HUES48 (cell line): ENCODE data around the gene ZER1.
A peak's percentile ranks its signal among the peaks of the same experiment; 100 is the strongest.
"Not testable (repeated sequence)": the region's sequence is repeated elsewhere in the genome, so short reads cannot be mapped to it uniquely, and the experiment has no call there.

Source experiments
- H3K27ac ChIP-seq: one replicate; pipeline ENCODE4 v1.7.0; 2013; ENCODE audit warnings: low read depth, low read length, inconsistent platforms
- H3K27me3 ChIP-seq: 2 replicates; pipeline ENCODE4 v1.6.1; 2013; ENCODE audit warnings: mild to moderate bottlenecking, low read length; ENCODE audit not compliant: control insufficient read depth, insufficient read depth
- H3K36me3 ChIP-seq: 2 replicates; pipeline ENCODE4 v1.6.1; 2013; ENCODE audit warnings: low read length; ENCODE audit not compliant: control insufficient read depth, insufficient read depth
- H3K4me1 ChIP-seq: 2 replicates; pipeline ENCODE4 v1.6.1; 2013; ENCODE audit warnings: mild to moderate bottlenecking, low read length; ENCODE audit not compliant: control insufficient read depth, insufficient read depth
- H3K4me3 ChIP-seq: 2 replicates; pipeline ENCODE4 v1.5.1; 2013; ENCODE audit warnings: mild to moderate bottlenecking, low read depth, low read length
- H3K9ac ChIP-seq: 2 replicates; pipeline ENCODE4 v1.6.1; 2013; ENCODE audit warnings: mild to moderate bottlenecking, low read depth, low read length, moderate library complexity
- H3K9me3 ChIP-seq: 2 replicates; pipeline ENCODE4 v1.6.1; 2013; ENCODE audit warnings: low read length; ENCODE audit not compliant: control insufficient read depth, insufficient read depth

The ZER1 gene

DNA sequence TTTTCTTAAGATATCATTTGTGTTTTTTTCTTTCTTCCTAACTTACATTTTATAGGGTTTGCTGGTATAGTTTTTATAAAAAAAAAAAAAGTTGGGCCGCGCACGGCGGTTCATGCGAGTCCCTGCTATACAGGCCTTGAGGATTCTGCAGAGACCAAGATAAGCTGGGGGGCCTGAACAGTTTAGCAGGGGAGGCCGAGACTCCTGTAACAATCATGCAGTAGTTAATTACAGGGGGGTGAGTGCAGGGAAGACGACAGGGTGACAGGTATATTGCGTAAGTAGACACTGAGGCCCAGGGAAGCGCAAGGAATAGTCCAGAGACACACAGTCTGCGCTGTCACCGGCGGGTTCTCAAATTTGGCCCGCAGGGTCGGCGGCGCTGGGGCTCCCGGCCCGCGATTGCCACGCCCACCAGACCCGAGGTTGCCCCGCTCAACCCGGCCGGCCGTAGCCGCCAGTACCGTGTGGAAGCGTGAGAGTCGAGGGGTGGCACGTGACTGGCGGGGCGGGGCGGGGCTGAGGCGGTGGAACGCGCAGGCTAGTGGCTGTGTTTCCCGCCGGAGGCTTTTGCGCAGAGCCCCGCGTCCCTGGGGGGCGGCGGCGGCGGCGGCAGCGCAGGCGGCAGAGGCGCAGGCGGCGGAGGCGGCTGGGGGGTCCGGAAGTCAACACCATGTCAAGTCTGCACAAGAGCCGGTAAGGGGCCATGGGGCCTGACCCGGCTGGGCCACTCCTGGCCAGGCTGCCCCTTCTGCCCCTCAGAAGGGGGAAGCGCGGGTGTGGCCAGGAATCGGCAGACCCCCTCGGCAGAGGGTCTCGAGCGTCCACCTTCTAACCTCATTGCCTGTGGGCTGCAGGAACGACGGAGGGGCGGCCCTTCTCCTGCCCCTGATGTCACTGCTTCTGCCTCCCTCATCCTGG lies 15.2 kb upstream of the ZER1 start, which contains the start of gene TBC1D13:
TSS of gene TBC1D13 (plus strand) at position 573 of the 921 bp plus-strand sequence. CDS start at position 674, 101 bp downstream.
- H3K9ac ChIP-seq, result peak within 1 kb of the TSS; percentile 64
- H3K36me3 ChIP-seq, result peaks cover 18% of the 10 kb centered on the region
- peaks cover 5% of the 10 kb centered on the region for H3K4me1 ChIP-seq
- H3K9me3 ChIP-seq, result no peaks in the 10 kb centered on the region
- peak within 1 kb of the TSS; percentile 85 for H3K4me3 ChIP-seq
- peak within 1 kb of the TSS; percentile 78 for H3K27ac ChIP-seq
- H3K27me3 ChIP-seq, result no peaks in the 10 kb centered on the region

DNA sequence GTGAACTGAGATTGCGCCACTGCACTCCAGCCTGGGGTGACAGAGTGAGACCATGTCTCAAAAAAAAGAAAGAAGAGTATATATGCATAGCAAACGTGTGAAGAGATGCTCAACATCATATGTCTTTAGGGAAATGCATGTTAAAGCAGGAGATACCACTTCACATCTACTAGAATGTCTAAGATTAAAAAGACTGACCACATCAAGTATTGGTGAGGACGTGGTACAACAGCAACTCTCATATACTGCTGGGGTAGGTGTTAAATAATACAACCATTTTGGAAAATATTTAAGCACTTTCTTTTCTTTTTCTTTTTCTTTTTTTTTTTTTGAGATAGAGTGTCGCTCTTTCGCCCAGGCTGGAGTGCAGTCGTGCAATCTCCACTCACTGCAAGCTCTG lies 13.7 kb upstream of the ZER1 start:
- Histone ChIP-seq H3K4me1 (peaks cover 5% of the 10 kb centered on the region), H3K9ac (no peak overlapping the region), H3K27me3 (no peaks in the 10 kb centered on the region), H3K4me3 (no peak overlapping the region), H3K36me3 (peaks cover 4% of the 10 kb centered on the region), H3K27ac (no peak overlapping the region), H3K9me3 (no peaks in the 10 kb centered on the region)

DNA sequence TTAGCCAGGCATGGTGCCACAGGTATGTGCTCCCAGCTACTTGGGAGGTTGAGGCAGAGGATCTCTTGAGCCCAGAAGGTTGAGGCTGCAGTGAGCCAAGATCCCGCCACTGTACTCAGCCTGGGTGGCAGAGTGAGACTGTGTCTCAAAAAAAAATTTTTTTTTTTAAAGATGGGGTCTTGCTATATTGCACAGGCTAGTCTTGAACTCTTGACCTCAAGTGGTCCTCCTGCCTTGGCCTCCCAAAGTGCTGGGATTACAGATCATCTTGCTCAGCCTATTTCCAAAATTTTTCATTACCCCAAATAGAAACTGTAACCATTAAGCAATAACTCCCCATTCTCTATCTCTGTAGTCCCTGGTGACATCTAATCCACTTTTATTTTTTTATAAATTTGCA lies 10.9 kb upstream of the ZER1 start:
- Histone ChIP-seq H3K4me3 (no peak overlapping the region), H3K4me1 (no peaks in the 10 kb centered on the region; the same call in 1 of the 2 replicates), H3K27ac (no peak overlapping the region), H3K36me3 (no peaks in the 10 kb centered on the region), H3K9me3 (no peaks in the 10 kb centered on the region), H3K27me3 (no peaks in the 10 kb centered on the region), H3K9ac (no peak overlapping the region)

DNA sequence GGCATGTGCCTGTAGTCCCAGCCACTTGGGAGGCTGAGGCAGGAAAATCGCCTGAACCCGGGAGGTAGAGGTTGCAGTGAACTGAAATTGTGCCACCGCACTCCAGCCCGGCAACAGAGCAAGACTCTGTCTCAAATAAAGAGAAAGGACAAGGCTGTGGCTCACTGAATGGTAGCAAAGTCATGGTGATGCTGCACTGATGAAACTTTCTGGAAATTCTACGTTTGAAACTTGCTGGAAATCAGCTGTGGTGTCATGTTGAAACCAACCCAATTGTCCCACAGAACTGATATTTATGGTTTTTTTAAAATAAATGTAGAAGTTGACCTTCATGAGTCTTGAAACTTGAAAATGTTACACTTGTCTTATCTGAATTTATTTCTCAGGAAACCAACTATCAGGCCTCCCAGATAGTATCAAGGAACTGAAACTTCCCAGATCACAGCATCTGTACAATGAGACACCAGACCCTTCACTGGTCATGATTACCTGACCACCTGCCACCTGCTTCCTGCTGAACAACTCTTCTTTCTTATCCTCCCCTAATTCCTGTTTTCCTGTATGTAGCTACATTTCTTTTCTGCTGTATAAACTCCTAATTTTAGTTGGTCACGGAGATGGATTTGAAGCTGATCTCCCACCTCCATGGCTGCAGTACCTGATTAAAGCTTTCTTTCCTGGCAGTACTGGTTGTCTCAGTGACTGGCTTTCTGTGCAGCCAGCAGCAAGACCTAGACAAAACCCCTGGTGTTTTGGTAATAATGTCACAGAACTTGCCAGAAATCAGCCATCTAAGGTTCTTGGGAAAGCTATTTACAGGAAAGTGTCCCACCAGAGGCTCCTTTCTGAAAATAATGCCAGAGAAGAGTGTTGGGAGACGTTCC lies 9.7 kb upstream of the ZER1 start:
- Histone ChIP-seq H3K27me3 (no peaks in the 10 kb centered on the region), H3K9me3 (no peaks in the 10 kb centered on the region), H3K9ac (no peak overlapping the region), H3K4me1 (no peaks in the 10 kb centered on the region), H3K4me3 (no peak overlapping the region), H3K36me3 (no peaks in the 10 kb centered on the region), H3K27ac (no peak overlapping the region)

DNA sequence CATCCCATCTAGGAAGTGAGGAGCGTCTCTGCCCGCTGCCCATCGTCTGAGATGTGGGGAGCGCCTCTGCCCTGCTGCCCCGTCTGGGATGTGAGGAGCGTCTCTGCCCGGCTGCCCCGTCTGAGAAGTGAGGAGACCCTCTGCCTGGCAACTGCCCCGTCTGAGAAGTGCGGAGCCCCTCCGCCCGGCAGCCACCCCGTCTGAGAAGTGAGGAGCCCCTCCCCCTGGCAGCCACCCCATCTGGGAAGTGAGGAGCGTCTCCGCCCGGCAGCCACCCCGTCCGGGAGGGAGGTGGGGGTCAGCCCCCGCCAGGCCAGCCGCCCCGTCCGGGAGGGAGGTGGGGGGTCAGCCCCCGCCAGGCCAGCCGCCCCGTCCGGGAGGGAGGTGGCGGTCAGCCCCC lies 8.4 kb upstream of the ZER1 start:
- not testable (repeated sequence) for H3K9ac ChIP-seq, H3K4me1 ChIP-seq, H3K9me3 ChIP-seq, H3K4me3 ChIP-seq, H3K27me3 ChIP-seq, H3K27ac ChIP-seq, H3K36me3 ChIP-seq

DNA sequence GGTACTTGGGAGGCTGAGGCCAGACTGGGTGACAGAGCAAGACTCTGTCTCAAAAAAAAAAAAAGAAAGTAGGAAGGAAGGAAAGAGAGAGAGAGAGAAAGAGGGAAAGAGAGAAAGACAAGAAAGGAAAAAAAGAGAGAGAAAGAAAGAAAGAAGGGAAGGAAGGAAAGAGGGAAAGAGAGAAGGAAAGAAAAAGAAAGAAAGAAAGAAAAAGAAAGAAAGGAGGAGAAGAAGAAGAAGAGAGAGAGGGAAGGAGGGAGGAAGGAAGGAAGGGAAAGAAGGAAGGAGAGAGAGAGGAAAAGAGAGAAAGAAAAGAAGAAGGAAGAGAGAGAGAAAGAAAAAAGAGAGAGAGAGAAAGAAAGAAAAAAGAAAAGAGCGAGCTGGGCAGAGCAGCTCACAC lies 3.1 kb upstream of the ZER1 start:
- H3K4me3 ChIP-seq, result no peak overlapping the region
- no peak overlapping the region for H3K27ac ChIP-seq
- no peak overlapping the region for H3K9ac ChIP-seq
- no peaks in the 10 kb centered on the region for H3K27me3 ChIP-seq
- no peaks in the 10 kb centered on the region for H3K36me3 ChIP-seq
- no peaks in the 10 kb centered on the region for H3K9me3 ChIP-seq
- H3K4me1 ChIP-seq, result no peaks in the 10 kb centered on the region

DNA sequence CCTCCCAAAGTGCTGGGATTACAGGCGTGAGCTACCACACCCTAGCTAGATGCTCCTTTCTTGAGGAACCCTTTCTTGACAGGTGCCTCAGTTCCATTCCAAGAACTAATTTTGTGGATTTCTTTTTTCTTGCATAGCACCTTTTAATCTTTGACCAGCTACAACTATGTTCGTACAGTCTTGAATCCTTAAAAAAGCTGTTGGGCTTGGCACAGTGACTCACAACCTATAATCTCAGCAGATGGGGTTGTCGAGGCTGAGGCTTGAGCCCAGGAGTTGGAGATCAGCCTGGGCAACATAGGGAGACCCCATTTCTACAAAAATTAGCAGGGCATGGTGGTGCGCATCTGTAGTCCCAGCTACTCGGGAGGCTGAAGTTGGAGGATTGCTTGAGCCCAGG lies 1.3 kb upstream of the ZER1 start:
- Histone ChIP-seq H3K4me3 (no peak overlapping the region), H3K9me3 (no peaks in the 10 kb centered on the region), H3K27me3 (no peaks in the 10 kb centered on the region), H3K4me1 (no peaks in the 10 kb centered on the region), H3K27ac (no peak overlapping the region), H3K9ac (no peak overlapping the region), H3K36me3 (no peaks in the 10 kb centered on the region)

DNA sequence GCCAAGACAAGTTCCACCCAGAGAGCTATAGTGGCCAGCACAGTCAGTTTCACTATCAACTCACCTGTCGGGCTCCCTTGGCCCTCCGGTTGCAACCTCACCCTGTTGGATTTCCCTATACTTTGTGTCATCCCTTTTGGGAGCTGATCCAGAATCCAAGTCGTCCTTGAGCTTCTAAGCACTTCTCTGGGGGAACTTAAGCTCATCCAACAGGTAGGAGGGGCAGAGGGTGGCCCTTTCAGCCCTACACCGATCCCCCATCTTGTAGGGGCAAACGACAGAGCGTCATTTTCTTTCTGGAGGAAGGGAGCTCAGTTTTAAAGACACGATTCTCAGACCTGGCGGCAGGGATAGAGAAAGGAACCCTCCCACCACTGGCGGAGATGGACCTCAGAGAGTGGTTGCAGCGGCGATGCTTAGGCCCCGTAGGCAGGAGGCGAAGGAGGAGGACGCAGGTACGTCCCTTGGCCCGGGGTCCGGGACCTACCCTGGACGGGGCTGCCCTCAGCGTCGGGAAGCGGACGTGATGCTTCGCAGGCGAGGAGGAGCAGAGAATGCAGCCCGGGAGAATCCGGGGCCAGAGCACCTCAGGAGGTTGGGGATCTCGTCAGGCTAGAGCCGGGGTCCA lies 519 bp downstream of the ZER1 start:
- H3K27me3 ChIP-seq, result no peaks in the 10 kb centered on the region

DNA sequence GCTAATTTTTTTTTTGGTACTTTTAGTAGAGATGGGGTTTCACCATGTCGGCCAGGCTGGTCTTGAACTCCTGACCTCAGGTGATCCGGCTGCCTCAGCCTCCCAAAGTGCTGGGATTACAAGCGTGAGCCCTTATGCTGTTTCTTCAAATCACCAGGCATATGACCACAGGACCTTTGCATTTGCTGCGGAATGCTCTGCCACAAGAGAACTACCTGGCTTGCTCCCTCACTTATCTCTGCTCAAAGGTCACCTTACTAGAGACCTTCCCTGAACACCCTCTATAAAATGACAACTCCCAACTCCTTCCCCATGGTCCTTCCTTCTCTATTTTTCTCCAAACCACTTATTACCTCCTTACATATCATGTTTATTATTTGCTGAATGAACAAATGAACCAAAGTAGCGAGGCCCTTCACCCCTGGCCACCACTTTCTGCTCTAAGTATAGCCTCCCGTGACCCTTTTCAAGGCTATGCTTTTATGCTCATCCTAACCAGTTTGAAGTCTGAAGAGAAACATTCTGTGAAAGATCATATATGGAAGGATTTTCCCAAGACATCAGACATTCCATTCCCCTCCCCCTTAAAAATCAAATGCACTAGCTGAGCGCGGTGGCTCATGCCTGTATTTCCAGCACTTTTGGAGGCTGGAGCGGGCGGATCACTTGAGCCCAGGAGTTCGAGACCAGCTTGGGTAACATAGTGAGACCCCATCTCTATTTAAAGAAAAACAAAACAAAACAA lies 1.3 kb downstream of the ZER1 start:
- peak overlapping the region; percentile 94 for H3K27ac ChIP-seq
- H3K27me3 ChIP-seq, result no peaks in the 10 kb centered on the region
- H3K4me3 ChIP-seq, result peak overlapping the region; percentile 85
- peaks cover 6% of the 10 kb centered on the region; the same call in 1 of the 2 replicates for H3K36me3 ChIP-seq
- no peaks in the 10 kb centered on the region for H3K9me3 ChIP-seq
- no peak overlapping the region for H3K9ac ChIP-seq
- no peaks in the 10 kb centered on the region for H3K4me1 ChIP-seq

More for the DNA sequence above, 519 bp downstream of the ZER1 start:
- peak overlapping the region; percentile 85 for H3K4me3 ChIP-seq
- peaks cover 6% of the 10 kb centered on the region; the same call in 1 of the 2 replicates for H3K36me3 ChIP-seq
- peak overlapping the region; percentile 94 for H3K27ac ChIP-seq
- no peaks in the 10 kb centered on the region for H3K9me3 ChIP-seq
- no peaks in the 10 kb centered on the region for H3K4me1 ChIP-seq
- peak overlapping the region; percentile 81 for H3K9ac ChIP-seq

DNA sequence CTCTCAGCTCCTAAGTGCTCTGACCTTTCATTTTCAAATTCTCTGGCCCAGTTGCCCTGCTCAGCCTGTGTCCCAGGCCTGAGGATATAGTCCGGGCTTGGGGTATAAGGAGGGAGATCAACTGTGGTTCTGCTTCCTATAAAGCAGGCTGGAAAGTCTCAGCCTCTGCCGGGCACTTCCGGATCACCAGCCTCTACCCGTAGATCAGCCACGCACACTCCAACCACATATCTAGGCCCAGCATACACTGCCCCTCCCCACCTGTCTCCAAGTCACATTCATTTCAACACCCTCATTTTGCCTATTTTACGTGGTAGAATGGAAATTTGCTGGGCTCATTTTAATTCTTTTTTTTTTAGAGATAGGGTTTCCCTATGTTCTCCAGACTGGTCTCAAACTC lies 3.1 kb downstream of the ZER1 start:
- Histone ChIP-seq H3K9me3 (no peaks in the 10 kb centered on the region), H3K27me3 (no peaks in the 10 kb centered on the region), H3K4me1 (peaks cover 7% of the 10 kb centered on the region), H3K36me3 (peaks cover 6% of the 10 kb centered on the region; the same call in 1 of the 2 replicates), H3K9ac (no peak overlapping the region), H3K27ac (no peak overlapping the region), H3K4me3 (no peak overlapping the region)
